ENCODE data around the gene C17orf67.

Gene C17orf67

DNA sequence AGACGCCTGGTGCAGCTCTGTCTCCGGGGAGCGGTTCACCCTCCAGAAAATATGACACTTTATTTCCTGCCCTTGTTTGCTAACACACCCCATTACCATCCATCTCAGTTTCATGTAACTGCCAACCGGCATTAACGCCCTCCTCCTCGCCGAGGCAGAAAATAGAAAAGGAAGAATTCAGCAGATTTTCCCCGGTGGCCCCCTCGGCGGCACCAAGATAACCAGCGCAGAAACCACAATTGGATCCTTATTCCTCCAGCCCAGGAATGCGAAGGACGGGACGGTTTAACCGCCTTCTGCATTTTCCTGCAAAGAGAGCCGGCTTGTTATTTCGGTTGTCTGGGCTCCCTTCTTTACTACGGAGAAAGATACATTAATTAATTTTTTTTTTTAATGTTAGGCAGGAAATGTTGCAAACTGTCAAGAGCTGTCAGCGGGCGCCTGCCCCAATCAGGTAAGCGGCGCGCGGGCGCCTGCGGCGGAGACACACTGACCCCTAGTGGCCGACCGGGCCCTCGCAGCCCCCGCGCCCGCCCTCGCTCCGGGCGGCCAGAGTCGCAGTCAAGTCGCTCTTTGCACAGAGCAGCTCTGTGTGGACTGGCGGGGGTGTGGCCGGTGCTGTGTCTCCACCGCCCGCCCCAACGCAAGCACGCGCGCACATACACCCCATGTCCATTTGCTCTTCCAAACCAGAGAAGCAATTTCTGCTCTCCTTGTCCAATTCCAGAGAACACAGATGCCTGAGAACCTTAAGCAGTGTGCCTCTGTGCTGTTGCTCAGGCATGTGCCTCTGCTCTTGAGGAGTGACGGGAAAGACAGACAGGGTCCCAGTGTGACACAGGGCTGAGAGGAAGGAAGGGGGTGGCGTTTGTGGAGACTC, 53.6 kb downstream of the C17orf67 start:
- H3K4me3 ChIP-seq (ENCODE audit: low read length): peak overlapping the region; percentile 44
- DNase-seq (ENCODE audit: low read depth): peak; percentile 78
- TF ChIP-seq, protein P1, sequence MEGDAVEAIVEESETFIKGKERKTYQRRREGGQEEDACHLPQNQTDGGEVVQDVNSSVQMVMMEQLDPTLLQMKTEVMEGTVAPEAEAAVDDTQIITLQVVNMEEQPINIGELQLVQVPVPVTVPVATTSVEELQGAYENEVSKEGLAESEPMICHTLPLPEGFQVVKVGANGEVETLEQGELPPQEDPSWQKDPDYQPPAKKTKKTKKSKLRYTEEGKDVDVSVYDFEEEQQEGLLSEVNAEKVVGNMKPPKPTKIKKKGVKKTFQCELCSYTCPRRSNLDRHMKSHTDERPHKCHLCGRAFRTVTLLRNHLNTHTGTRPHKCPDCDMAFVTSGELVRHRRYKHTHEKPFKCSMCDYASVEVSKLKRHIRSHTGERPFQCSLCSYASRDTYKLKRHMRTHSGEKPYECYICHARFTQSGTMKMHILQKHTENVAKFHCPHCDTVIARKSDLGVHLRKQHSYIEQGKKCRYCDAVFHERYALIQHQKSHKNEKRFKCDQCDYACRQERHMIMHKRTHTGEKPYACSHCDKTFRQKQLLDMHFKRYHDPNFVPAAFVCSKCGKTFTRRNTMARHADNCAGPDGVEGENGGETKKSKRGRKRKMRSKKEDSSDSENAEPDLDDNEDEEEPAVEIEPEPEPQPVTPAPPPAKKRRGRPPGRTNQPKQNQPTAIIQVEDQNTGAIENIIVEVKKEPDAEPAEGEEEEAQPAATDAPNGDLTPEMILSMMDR (IDR thresholded peaks at IDR 0.05; ENCODE audit: insufficient read depth, low read depth, low read length, missing control alignments): peak; percentile 57

DNA sequence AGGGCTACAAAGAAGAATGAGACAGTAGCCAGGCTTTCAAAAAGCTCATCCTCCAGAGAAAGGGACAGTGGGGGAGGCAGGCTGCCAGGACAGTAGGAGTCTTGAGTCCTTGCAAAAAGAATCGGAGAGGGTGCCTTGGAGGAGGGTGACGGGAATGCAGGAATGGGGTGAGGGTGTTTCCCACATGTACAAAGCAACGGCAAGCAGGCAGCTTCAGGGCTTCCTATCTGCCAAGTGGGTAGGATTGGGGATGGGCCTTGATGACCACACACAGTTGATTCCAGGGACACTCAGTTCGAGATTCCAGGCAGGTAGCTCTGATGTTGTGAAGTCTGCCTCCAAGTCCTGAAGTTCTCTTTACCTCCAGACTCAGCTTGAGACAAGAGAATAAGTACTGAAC, 54.4 kb downstream of the C17orf67 start:
- no peak for DNase-seq (ENCODE audit: low read depth)

DNA sequence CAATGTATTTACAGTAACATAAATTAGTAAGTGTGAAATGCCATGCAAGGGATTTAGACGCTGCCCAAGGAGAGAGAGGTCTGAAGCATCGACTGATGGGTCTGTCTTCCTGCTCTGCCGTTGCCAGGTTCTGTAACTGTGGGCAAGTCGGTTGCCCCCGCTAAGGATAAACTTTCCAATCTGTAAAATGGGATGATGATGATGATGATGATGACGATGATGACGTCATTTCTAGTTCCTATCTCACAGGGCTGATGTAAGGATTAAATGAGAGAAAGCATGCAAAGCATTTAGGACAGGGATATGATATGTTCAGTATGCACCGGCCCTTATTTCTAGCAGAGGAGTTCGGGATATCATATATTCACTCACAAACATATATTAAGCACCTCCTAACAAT, 54.8 kb downstream of the C17orf67 start:
- TF ChIP-seq, protein P1 (IDR thresholded peaks at IDR 0.05; ENCODE audit: insufficient read depth, low read depth, low read length, missing control alignments): no peak
- no peak overlapping the region for H3K4me3 ChIP-seq (ENCODE audit: low read length)
- DNase-seq (ENCODE audit: low read depth): no peak

More for the DNA sequence above, 54.4 kb downstream of the C17orf67 start:
- TF ChIP-seq, protein P1 (IDR thresholded peaks at IDR 0.05; ENCODE audit: insufficient read depth, low read depth, low read length, missing control alignments): no peak
- H3K4me3 ChIP-seq (ENCODE audit: low read length): no peak overlapping the region

DNA sequence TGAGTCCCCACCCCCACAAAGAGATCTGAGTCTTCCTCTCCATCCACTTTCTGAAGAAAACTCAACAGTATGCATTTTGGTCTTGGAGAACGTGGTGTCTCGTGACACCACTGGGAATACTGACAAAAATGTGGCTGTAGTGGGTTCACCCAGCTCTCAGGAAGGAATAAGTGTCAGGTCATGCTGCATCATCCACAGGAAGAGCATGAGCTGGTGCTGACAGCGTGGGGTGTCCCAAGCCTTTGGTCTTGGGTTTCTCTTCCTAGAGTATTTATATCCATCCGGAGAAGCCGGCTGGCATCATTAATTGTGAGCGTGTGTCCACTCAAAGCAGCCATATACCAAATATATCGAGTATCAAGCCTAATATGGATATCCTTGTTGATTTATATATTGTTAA, 55.9 kb downstream of the C17orf67 start:
- DNase-seq (ENCODE audit: low read depth): no peak
- TF ChIP-seq, protein P1 (IDR thresholded peaks at IDR 0.05; ENCODE audit: insufficient read depth, low read depth, low read length, missing control alignments): no peak
- H3K4me3 ChIP-seq (ENCODE audit: low read length): no peak overlapping the region

DNA sequence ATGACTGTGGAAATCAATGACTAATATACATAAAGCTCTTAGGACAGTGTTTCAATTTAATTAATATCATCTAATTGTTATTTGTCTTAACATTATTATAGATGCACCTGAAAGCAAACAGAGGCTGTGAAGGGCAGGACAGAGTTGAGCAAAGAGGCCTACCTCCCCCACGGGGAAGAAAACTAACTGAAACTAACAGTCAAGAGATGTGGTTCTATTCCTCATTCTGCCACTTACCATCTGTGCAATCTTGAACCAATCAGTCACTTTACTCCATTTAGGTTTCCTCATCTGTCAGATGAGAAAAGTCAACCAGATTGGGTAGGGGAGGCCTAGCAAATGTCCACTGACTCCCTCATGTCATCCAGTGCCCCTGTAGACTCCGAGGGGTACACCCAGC, 59.1 kb downstream of the C17orf67 start:
- no peak overlapping the region for H3K4me3 ChIP-seq (ENCODE audit: low read length)
- DNase-seq (ENCODE audit: low read depth): no peak
- TF ChIP-seq, protein P1 (IDR thresholded peaks at IDR 0.05; ENCODE audit: insufficient read depth, low read depth, low read length, missing control alignments): no peak

DNA sequence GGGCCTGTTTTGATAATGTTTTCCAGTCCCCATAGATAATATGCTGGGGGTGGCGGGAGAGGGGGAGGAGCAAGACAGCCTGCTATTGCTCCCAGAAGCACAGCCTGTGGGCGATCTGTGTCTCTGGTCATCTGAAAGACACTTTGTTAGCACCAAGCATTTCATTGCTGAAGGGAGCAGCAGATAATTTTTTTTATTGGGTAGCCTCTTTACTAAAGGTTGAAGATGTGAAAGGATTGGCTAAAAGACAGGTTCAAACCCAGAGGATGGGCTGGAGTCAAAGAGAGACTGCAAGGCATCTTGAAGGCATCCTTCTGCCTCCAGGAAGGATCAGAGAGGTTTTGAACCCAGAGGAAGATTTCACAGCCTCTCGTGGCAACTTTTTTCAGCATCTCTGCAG, 60.6 kb downstream of the C17orf67 start:
- TF ChIP-seq, protein P1 (IDR thresholded peaks at IDR 0.05; ENCODE audit: insufficient read depth, low read depth, low read length, missing control alignments): no peak
- H3K4me3 ChIP-seq (ENCODE audit: low read length): no peak overlapping the region
- no peak for DNase-seq (ENCODE audit: low read depth)

DNA sequence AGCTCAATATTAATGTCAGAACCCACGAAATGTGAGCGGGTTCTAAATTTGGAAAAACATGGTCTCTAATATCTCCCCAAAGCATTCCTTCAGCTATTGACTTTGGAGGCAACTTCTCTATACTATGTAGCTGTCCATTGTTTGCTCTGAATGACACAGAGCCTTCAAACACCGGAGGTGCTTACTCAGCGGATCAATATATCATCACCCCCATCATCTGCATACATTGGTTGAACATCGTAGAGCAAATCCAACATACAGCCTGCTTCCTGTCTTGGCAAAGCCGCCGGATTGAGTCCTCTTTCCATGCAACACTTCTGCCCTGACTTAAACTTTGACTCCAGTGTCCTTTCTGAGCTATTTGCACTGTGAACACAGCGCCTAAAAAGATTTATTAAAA, 61.3 kb downstream of the C17orf67 start:
- no peak for DNase-seq (ENCODE audit: low read depth)
- no peak overlapping the region for H3K4me3 ChIP-seq (ENCODE audit: low read length)
- TF ChIP-seq, protein P1 (IDR thresholded peaks at IDR 0.05; ENCODE audit: insufficient read depth, low read depth, low read length, missing control alignments): no peak

Data from epithelial cell of esophagus (primary cell).